ENCODE measurements around the gene LDB2.

Gene LDB2

DNA sequence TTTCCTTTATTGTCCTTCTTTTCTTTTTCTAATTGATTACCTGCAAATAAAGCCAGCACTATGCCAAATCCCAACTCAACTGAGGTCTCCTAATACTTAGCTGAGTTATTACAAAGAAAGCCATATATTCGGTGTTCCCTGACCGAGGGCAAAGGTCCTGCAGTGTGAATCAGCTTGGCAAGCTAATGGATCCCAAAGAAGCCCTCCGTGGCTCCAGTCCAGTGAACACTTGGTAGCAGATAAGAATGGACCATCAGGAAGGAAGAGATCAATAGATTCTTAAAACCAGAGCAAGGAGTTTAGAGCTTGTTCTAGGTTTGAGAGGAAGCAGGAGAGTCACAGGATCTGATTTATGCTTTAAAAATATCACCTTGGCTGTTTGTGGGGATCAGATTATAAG lies 8.5 kb downstream of the LDB2 start:
- no peak for DNase-seq (ENCODE audit: low read depth, low spot score)
- no peak overlapping the region for H3K4me3 ChIP-seq (ENCODE audit: low read length)

DNA sequence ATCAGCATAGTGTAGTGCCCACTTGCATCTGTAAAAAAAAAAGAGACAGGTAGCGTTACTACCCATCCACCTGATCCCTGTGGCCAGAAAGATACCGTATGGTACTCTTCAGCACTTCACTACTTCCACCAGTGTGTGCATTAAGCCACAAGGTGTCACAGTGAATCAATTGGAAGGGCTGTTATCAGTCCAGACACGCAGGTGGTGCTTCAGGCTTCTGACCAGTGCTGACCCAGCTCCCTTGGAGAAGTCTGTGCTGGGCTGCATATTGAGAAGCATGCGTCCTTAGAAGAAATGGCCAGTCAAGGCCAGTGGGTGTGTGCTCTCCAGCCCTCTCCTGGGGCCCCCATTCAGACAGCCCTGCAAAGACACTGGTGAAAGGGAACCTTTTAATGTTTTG lies 10.6 kb downstream of the LDB2 start:
- no peak overlapping the region for H3K4me3 ChIP-seq (ENCODE audit: low read length)
- no peak for DNase-seq (ENCODE audit: low read depth, low spot score)

DNA sequence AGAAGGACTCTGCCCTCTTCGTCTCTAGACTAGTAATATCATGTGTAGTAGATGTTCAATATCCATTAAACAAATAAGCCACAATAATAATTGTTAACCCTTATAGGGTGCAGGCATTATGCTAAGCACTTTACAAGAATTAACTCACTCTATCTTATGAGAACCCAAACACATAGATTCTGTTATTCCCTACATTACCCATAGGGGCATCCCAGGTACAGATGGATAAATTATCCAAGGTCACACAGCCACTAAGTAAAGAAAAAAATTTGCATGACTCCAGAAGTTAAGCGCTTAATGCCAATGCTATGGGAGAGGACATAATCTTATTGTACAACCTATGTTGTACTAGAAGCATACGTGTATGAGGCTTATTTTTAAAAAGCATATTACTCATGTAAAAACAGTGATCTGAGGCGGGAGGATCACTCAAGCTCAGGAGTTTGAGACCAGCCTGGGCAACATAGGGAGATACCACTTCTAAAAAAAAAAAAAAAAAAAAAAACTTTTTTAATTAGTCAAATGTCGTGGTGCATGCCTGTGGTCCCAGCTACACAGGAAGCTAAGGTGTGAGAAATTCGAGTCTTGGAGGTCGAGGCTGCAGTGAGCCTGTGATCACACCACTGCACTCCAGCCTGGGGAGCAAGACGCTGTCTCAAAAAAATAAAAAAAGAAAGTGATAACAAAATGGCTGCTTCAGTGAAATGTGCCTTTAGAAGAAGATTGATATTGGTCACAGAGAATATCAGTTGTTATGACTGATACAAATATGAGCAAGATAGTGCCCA lies 13.6 kb downstream of the LDB2 start:
- H3K4me3 ChIP-seq (ENCODE audit: low read length) = no peak overlapping the region
- DNase-seq (ENCODE audit: low read depth, low spot score) = no peak

DNA sequence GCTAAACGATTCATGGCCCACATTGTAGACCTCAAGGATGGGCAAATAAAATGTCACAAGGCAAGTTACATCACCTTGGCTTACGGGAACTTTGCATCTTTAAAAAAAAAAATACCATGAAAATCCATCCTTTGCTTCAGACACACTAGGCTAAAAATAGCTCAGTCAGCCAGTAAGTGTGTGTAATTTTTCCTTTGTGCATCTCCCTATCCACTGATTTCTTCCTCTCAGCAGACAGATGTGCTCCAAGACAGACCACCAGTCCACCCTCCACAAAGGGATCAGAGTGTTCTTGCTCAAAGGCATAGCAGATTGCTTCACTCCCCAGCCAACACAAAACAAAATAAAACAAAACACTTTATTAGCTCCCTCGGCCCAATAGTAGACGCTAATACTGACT lies 14.6 kb downstream of the LDB2 start:
- H3K4me3 ChIP-seq (ENCODE audit: low read length) = no peak overlapping the region
- no peak for DNase-seq (ENCODE audit: low read depth, low spot score)

DNA sequence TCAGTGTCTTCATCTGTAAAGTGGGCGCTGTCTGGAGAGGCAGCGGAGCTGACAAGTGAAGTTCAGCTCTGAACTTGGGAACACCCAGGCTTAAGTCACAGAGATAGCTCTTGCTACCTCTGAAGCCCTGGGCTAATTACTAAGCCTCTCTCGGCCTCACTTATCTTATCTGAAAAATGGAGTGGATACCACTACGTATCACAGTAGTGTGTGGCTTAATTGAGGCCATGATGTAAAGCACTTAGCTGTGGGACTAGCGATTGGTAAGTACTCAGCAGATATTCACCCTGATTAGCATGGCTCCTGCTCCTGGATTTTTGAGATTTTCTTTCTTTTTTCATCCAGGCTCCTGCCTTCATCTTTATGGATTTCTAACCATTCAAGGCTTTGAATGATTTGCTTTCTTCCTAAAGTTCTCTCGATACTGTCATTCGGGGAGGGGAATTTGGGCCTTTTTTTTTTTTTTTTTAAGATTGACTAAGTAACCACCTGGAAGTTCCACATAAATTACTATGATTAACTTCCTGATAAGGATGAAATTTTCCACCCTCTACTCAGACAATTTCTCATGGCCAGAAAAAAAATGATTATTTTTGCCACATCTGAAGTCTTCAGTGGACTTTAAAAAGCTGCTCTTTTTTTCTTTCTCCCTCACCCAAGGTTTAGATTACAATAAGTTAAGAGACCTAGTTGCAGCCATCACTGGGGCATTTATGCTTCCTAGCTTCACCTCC lies 17.1 kb downstream of the LDB2 start:
- DNase-seq (ENCODE audit: low read depth, low spot score) = no peak
- H3K4me3 ChIP-seq (ENCODE audit: low read length) = no peak overlapping the region

DNA sequence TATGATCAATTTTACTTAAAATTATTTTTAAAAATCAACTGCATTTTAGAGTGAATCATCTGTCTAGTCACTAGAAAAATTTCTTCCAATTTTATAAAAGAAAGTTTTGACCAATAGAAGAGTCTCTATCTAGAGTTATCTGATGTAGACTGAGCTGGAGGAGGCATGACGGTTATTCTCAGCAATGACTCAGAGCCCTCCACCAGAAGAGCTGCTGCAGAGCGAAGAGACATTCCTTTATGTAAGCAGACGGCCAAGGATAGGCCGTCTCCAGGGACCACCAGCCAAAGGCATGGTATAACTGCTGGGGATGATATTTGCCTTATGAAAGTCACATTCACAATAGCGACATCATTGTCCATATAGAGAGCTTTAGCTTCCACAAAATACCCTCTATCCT lies 23.0 kb downstream of the LDB2 start:
- DNase-seq (ENCODE audit: low read depth, low spot score) = no peak
- H3K4me3 ChIP-seq (ENCODE audit: low read length) = no peak overlapping the region

DNA sequence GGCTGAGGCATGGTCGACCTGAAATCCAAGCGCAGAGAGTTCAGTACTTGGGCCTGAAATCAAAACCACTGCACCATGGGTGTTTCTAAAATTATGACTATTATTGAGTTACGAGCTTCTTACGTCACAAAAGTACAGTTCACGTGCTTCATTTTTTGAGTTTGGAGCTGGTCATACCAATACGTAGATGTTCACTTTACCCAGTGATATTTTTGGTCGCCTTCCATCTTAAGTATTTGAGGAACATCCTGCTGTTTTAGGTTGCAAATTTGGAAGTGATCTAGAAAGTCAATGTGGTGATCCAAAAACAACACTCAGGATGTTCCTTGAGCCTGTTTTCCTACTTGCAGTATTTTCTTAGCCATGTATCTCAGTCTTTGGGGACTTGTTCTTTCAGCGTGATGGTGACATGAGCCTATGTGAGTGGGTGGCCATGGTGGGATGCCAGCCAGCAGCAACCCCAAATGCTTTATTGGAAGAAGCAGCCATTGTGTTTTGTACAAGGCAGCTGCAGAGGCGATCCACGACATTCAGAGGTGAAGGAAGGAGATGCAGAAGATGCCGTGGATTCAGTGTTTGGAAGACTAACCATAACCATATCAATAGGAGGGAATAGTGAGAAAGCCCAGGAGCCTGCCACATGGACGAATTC lies 28.7 kb downstream of the LDB2 start:
- DNase-seq (ENCODE audit: low read depth, low spot score) = no peak
- no peak overlapping the region for H3K4me3 ChIP-seq (ENCODE audit: low read length)

DNA sequence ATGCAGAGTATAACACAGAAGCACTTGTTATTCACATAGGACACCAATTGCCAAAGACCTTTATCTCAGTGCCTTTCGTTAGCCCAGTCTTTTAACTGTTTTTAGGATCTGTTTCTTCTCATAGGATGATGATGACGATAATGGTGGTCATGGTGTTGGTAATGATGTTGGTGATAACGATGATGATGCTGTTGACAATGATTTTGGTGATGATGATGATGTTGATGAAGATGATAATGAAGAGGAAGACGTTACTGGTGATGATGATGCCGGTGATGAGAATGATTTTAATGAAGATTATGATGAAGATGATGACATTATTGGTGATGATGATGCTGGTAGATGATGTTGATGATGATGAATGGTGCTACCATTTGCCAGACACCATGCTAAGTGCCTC lies 29.8 kb downstream of the LDB2 start:
- H3K4me3 ChIP-seq (ENCODE audit: low read length) = no peak overlapping the region
- DNase-seq (ENCODE audit: low read depth, low spot score) = no peak

DNA sequence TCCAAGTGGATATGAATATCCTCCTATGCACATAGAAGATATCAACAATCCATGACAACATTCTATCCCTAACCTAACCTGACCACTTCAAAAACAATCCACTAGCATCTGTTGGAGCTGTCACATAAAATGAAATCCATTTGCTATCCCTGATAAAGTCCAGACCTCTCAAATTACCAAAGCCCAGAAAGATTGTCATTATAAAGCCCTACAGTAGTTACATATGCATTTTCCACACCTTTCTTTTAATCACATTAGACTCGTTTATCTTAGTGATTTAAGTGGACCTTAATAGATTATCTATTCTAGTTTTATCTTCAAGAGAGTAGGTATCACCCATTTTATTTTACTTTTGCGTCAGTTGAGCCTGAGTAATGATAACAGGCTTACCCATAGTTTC lies 30.6 kb downstream of the LDB2 start:
- DNase-seq (ENCODE audit: low read depth, low spot score) = no peak
- H3K4me3 ChIP-seq (ENCODE audit: low read length) = no peak overlapping the region

DNA sequence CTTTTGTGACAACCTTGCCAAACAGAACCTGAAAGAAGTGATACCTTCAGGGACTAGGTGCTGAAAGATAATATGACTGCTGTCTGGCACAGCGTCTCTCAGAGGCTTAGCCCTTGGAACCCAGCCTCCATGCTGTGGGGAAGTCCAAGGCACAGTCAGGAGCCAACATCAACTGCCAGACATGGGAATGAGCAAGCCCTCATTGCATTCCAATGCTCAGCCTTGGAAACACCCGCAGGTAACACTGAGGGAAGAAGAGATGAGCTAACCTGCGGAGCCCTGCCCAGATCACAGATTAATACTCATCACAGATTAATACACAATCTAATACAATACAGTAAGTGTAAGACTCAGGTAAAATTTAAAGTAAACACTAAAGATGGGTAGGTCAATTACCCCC lies 31.5 kb downstream of the LDB2 start:
- no peak overlapping the region for H3K4me3 ChIP-seq (ENCODE audit: low read length)
- DNase-seq (ENCODE audit: low read depth, low spot score) = no peak

DNA sequence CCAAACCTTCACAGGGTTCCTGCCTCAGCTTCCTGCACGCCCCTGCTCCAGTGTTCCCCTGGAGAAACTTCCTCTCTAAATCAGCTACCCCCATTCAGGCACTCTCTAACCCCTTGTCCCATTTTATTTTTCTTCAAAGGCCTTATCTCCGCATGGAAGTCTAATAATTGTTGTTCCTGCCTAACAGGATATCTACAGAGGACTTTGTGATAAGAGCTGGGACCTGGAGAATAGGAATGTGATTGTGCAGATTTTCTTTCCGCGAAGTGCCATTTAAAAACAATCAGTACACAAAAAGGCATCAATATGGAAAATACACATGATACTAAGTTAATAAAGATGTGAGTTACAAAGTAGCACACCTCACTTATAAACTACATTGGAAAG lies 32.6 kb downstream of the LDB2 start:
- no peak overlapping the region for H3K4me3 ChIP-seq (ENCODE audit: low read length)

DNA sequence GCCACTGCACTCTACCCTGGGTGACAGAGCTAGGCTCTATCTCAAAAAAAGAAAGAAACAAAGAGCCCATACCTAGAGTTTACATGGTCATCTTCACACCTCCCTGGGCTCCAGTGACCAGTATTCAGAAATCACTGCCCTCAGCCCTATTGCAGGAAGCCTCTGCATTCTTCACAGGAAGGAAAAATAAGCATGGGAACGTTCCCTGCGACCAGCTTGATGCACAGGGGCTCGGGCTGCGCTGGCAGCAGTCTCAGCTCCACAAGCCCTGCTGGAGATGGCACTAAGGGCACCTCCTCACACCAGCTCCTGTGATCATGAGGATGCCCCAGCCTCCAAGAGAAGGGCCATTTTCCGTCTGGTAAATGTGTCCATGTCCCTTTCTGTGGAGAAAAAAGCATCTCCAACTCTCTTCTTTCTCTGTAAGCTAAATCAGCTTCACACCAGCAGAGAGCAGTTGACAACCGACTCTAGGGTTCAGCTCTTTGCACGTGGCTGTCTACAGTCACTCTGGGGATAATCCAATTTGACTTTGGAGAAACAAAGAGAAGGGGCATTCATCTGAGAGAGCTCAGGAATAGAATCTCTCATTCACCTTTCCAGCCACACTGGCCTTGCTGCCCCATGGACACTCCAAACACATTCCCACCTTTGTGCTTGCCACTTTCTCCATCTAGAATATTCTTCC lies 33.1 kb downstream of the LDB2 start:
- no peak overlapping the region for H3K4me3 ChIP-seq (ENCODE audit: low read length)

More for the DNA sequence above, 32.6 kb downstream of the LDB2 start:
- no peak for DNase-seq (ENCODE audit: low read depth, low spot score)

DNA sequence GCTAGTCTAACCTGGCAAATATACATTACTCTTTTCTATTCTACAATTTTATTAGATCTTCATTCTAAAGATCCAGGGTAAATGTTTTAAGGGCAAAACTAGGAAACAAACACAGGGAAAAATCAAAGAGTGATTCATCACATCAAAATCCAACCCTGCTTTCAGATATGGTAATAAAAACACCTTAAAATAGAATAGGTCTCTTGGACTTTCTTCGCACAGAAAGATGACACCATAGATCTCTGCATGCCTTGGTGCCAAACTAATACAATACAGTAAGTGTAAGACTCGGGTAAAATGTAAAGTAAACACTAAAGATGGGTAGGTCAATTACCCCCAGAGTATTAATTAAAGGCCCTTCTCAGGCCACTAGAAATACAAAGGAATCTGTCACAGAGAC lies 34.2 kb downstream of the LDB2 start:
- no peak overlapping the region for H3K4me3 ChIP-seq (ENCODE audit: low read length)
- DNase-seq (ENCODE audit: low read depth, low spot score) = no peak

More for the DNA sequence above, 33.1 kb downstream of the LDB2 start:
- DNase-seq (ENCODE audit: low read depth, low spot score) = no peak

DNA sequence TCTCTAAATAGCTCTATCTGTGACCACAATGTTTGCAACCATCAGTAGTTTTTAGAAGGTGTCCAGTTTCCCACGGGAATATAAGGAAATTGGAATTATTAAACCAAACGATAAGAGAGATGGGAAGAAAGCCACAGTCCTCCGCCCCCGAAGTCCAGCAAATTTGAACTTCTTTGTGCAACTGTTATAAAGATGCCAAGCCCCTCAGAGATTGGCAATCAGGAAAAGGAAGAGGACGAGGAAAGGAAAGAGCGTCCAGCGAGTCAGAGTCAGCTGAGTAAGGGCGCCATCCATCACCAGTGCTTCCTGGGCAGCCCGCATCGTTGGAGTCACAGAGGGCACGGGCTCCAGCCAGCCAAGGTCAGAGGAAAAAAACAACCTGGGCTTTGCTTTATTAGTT lies 35.7 kb downstream of the LDB2 start:
- no peak for DNase-seq (ENCODE audit: low read depth, low spot score)
- no peak overlapping the region for H3K4me3 ChIP-seq (ENCODE audit: low read length)

DNA sequence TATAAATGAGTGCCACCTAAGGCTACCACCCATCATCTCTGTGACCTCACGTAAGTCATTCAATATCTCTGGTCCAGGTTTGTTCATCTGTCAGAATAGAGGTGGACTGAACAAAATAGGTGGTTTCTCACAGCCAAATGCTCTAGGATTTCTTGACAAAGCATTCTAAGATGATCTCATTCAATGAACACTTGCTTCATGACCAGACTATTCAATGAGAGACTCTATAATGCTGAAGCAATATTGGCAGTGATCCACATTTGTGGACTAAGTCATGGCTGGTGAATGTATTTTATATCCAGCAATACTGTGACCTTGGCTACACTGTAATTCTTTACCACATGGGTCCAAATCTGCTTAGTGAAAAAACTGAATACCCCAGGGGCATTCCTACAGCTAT lies 37.9 kb downstream of the LDB2 start:
- no peak overlapping the region for H3K4me3 ChIP-seq (ENCODE audit: low read length)
- no peak for DNase-seq (ENCODE audit: low read depth, low spot score)

DNA sequence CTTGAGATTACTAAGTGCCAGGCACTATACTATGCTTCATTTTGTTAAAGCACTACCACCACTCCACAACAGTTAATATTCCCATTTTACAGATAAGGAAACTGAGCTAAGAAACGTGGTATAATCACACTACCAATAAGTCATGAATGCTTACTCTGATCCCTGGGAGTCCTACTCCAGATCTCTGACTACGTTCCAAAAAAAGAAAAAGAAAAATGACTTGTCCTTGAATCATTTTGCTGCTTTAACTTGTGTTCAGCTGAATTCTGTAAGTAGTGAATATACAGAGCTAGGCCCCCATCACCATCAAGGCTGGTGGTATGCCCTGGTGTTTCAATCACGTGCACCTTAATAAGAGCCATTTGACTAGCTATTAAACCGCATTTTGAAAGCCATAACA lies 39.4 kb downstream of the LDB2 start:
- no peak for DNase-seq (ENCODE audit: low read depth, low spot score)
- no peak overlapping the region for H3K4me3 ChIP-seq (ENCODE audit: low read length)

DNA sequence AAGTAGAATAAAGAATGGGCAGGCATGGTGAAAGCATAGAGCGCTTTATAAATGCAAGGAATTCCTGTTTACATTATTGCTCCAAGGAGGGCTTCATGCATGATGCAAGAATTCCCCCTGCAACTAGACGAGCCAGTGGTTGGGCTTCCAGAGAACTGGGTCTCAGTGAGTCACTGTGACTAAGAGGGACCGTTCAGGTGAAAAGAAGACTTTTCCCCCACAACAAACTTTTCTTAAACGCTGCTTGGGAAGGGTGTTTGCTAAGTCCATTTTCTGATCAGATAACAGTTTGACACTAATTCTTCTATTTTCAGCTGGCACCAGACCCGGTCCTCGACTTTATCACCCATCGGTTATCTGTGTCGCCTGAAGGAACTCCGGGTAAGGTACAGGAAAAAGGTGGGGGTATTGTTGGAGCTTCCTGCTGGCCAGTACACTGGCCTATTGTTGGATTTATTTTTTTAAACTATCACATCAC lies 40.1 kb downstream of the LDB2 start:
- DNase-seq (ENCODE audit: low read depth, low spot score) = no peak
- H3K4me3 ChIP-seq (ENCODE audit: low read length) = no peak overlapping the region

DNA sequence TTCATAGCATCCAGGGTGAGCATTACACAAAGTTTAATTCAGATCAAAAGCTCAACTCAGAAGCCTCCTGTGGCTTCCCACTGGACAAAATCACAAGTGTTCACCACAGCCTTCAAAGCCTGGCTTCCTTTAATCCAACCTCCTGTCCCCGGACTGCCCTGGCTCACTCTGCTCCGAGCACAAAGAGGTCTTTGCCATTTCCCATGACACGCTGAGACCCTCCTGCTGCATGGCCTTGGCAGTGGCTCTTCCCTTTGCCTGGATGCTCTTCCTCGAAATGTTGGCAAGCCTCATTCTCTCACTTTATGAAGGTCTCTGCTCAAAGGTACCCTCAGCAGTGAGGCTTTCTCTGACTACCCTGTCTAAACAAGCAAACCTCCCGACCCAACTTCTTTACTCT lies 41.0 kb downstream of the LDB2 start:
- H3K4me3 ChIP-seq (ENCODE audit: low read length) = no peak overlapping the region
- no peak for DNase-seq (ENCODE audit: low read depth, low spot score)

DNA sequence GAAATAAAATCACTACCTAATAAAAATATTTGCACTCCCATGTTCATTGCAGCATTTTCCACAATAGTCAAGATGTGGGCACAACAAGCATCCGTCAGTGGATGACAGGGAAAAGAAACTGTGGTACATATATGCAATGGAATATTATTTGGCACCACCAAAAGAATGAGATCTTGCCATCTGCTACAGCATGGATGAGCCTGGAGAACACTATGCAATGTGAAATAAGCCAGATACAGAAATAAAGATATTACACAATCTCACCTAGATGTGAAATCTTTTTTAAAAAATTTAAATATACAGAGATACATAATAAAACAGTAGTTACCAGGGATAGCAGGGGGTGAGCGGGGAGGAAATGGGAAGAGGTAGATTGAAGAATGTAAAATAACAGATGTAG lies 44.8 kb downstream of the LDB2 start:
- no peak for DNase-seq (ENCODE audit: low read depth, low spot score)
- no peak overlapping the region for H3K4me3 ChIP-seq (ENCODE audit: low read length)

DNA sequence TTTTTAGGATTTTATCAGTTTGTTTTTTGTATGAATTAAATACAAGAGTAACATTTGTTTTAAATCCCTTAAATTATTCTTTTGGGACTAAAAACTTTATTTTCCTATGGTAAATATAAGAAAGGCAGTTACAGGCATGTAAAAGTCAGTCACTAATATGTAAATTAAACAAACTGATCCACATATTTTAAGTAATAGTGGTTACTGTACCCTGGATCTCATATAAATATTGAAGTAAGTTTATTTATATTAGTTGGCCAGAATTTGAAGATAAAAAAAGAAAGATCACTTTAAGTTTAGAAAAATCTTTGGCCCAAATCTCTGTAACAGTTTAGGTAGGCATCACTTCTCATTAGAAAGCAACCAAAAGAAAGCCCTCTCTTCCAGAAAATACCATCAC lies 45.8 kb downstream of the LDB2 start:
- H3K4me3 ChIP-seq (ENCODE audit: low read length) = no peak overlapping the region
- DNase-seq (ENCODE audit: low read depth, low spot score) = no peak

All from Jurkat, Clone E6-1 (cell line).